ENCODE measurements around the gene SS18L1. TPM values are rescaled to one million over a fixed set of nuclear protein-coding genes. Genes with fewer than 3 reads are reported as not detected.

SS18L1 gene
- total RNA-seq, 5 donors from 2014 or later (not counting 1 experiment from before 2014, with no cell fraction given), result 14.6 to 23.6 (median 19.4) TPM

- ChIA-PET POLR2A (no interaction called here), CTCF (no interaction called here)
- no peak overlapping the region for H3K27ac ChIP-seq (ENCODE audit: low read length)
- Mint-ChIP-seq H3K4me1 (peaks cover 0 to 6% (median 1%) of the 10 kb centered on the region in 3 donors), H3K9me3 (no peaks in the 10 kb centered on the region), H3K4me3 (no peak overlapping the region), H3K36me3 (peaks cover 27% of the 10 kb centered on the region), H3K27me3 (no peaks in the 10 kb centered on the region), H3K27ac (no peak overlapping the region)
- 46% methylated on average over 5 of the region's 8 CpGs for WGBS (ENCODE audit: insufficient coverage)
- ATAC-seq (replicated peaks in 1 of 4), result no peak
- H3K36me3 ChIP-seq (ENCODE audit: control insufficient read depth in 2 of 2, extremely low read depth in 1 of 2, insufficient read depth in 1 of 2, low read length in 1 of 2), result peaks cover 13 to 53% of the 10 kb centered on the region in 2 donors
- H3K4me1 ChIP-seq (ENCODE audit: control insufficient read depth in 1 of 2, extremely low read depth in 1 of 2, insufficient read depth in 2 of 2, low read length in 2 of 2), result no peaks in the 10 kb centered on the region
- H3K4me3 ChIP-seq (ENCODE audit: control insufficient read depth in 1 of 2, extremely low read depth in 1 of 2, low read length in 1 of 2), result no peak overlapping the region
- H3K27me3 ChIP-seq (replicated peaks in 1 of 2; ENCODE audit: control insufficient read depth in 2 of 2, extremely low read depth in 1 of 2, insufficient read depth in 2 of 2, low read length in 1 of 2), result no peaks in the 10 kb centered on the region
- no peaks in the 10 kb centered on the region for H3K9me3 ChIP-seq
- DNase-seq, result no peak
Measured at GRCh38 chr20:62195075-62195405, 51.5 kb downstream of the SS18L1 start.

GRCh38 chr20:62195736-62196135 is 52.2 kb downstream of the SS18L1 start:
- ChIA-PET CTCF (no interaction called here), POLR2A (no interaction called here)
- H3K4me1 Mint-ChIP-seq, result peaks cover 0 to 6% (median 0%) of the 10 kb centered on the region in 3 donors
- no peaks in the 10 kb centered on the region for H3K4me1 ChIP-seq (ENCODE audit: control insufficient read depth in 1 of 2, extremely low read depth in 1 of 2, insufficient read depth in 2 of 2, low read length in 2 of 2)
- no peak for DNase-seq
- H3K36me3 Mint-ChIP-seq, result peaks cover 28% of the 10 kb centered on the region
- H3K9me3 ChIP-seq, result no peaks in the 10 kb centered on the region
- H3K36me3 ChIP-seq (ENCODE audit: control insufficient read depth in 2 of 2, extremely low read depth in 1 of 2, insufficient read depth in 1 of 2, low read length in 1 of 2), result peaks cover 13 to 53% of the 10 kb centered on the region in 2 donors
- no peaks in the 10 kb centered on the region for H3K9me3 Mint-ChIP-seq
- no peak overlapping the region for H3K4me3 ChIP-seq (ENCODE audit: control insufficient read depth in 1 of 2, extremely low read depth in 1 of 2, low read length in 1 of 2)
- H3K27ac Mint-ChIP-seq, result no peak overlapping the region
- no peaks in the 10 kb centered on the region for H3K27me3 ChIP-seq (replicated peaks in 1 of 2; ENCODE audit: control insufficient read depth in 2 of 2, extremely low read depth in 1 of 2, insufficient read depth in 2 of 2, low read length in 1 of 2)
- no peak overlapping the region for H3K27ac ChIP-seq (ENCODE audit: low read length)
- ATAC-seq (replicated peaks in 1 of 4), result no peak
- 93% methylated on average over 10 of the region's 10 CpGs for WGBS (ENCODE audit: insufficient coverage)
- no peaks in the 10 kb centered on the region for H3K27me3 Mint-ChIP-seq
- no peak overlapping the region for H3K4me3 Mint-ChIP-seq

- CTCF ChIA-PET, result no interaction called here
- H3K27me3 ChIP-seq (replicated peaks in 1 of 2; ENCODE audit: control insufficient read depth in 2 of 2, extremely low read depth in 1 of 2, insufficient read depth in 2 of 2, low read length in 1 of 2), result no peaks in the 10 kb centered on the region
- DNase-seq, result no peak
- Mint-ChIP-seq H3K27me3 (no peaks in the 10 kb centered on the region), H3K4me1 (peaks cover 0 to 6% (median 0%) of the 10 kb centered on the region in 3 donors), H3K36me3 (peaks cover 28% of the 10 kb centered on the region), H3K4me3 (no peak overlapping the region), H3K27ac (no peak overlapping the region), H3K9me3 (no peaks in the 10 kb centered on the region)
- POLR2A ChIA-PET, result no interaction called here
- no peak for ATAC-seq (replicated peaks in 1 of 4)
- H3K36me3 ChIP-seq (ENCODE audit: control insufficient read depth in 2 of 2, extremely low read depth in 1 of 2, insufficient read depth in 1 of 2, low read length in 1 of 2), result peaks cover 13 to 53% of the 10 kb centered on the region in 2 donors
- H3K4me3 ChIP-seq (ENCODE audit: control insufficient read depth in 1 of 2, extremely low read depth in 1 of 2, low read length in 1 of 2), result no peak overlapping the region
- H3K9me3 ChIP-seq, result no peaks in the 10 kb centered on the region
- 60% methylated on average over 1 of the region's 10 CpGs for WGBS (ENCODE audit: insufficient coverage)
- H3K4me1 ChIP-seq (ENCODE audit: control insufficient read depth in 1 of 2, extremely low read depth in 1 of 2, insufficient read depth in 2 of 2, low read length in 2 of 2), result no peaks in the 10 kb centered on the region
- H3K27ac ChIP-seq (ENCODE audit: low read length), result no peak overlapping the region
Measured at GRCh38 chr20:62196286-62196685, 52.7 kb downstream of the SS18L1 start.

- no peaks in the 10 kb centered on the region for H3K9me3 Mint-ChIP-seq
- CTCF ChIA-PET, result no interaction called here
- DNase-seq (no peak), ATAC-seq (replicated peaks in 1 of 4) (no peak)
- peaks cover 33% of the 10 kb centered on the region for H3K36me3 Mint-ChIP-seq
- WGBS (ENCODE audit: insufficient coverage), result 94% methylated on average over 6 of the region's 9 CpGs
- H3K4me1 Mint-ChIP-seq, result peaks cover 0 to 6% (median 0%) of the 10 kb centered on the region in 3 donors
- no peaks in the 10 kb centered on the region for H3K27me3 Mint-ChIP-seq
- H3K4me3 ChIP-seq (ENCODE audit: control insufficient read depth in 1 of 2, extremely low read depth in 1 of 2, low read length in 1 of 2), result no peak overlapping the region
- no peak overlapping the region for H3K27ac Mint-ChIP-seq
- H3K27ac ChIP-seq (ENCODE audit: low read length), result no peak overlapping the region
- H3K4me3 Mint-ChIP-seq, result no peak overlapping the region
- H3K9me3 ChIP-seq, result no peaks in the 10 kb centered on the region
- H3K36me3 ChIP-seq (ENCODE audit: control insufficient read depth in 2 of 2, extremely low read depth in 1 of 2, insufficient read depth in 1 of 2, low read length in 1 of 2), result peaks cover 13 to 58% of the 10 kb centered on the region in 2 donors
- POLR2A ChIA-PET, result no interaction called here
- no peaks in the 10 kb centered on the region for H3K4me1 ChIP-seq (ENCODE audit: control insufficient read depth in 1 of 2, extremely low read depth in 1 of 2, insufficient read depth in 2 of 2, low read length in 2 of 2)
- H3K27me3 ChIP-seq (replicated peaks in 1 of 2; ENCODE audit: control insufficient read depth in 2 of 2, extremely low read depth in 1 of 2, insufficient read depth in 2 of 2, low read length in 1 of 2), result no peaks in the 10 kb centered on the region
Measured at GRCh38 chr20:62197311-62197710, 53.7 kb downstream of the SS18L1 start.

GRCh38 chr20:62197801-62198200 is 54.2 kb downstream of the SS18L1 start:
- peaks cover 15 to 57% of the 10 kb centered on the region in 2 donors for H3K36me3 ChIP-seq (ENCODE audit: control insufficient read depth in 2 of 2, extremely low read depth in 1 of 2, insufficient read depth in 1 of 2, low read length in 1 of 2)
- POLR2A ChIA-PET, result no interaction called here
- no peak overlapping the region for H3K4me3 ChIP-seq (ENCODE audit: control insufficient read depth in 1 of 2, extremely low read depth in 1 of 2, low read length in 1 of 2)
- Mint-ChIP-seq H3K36me3 (peaks cover 33% of the 10 kb centered on the region), H3K9me3 (no peaks in the 10 kb centered on the region), H3K27me3 (no peaks in the 10 kb centered on the region), H3K27ac (no peak overlapping the region), H3K4me1 (peaks cover 0 to 6% (median 0%) of the 10 kb centered on the region in 3 donors), H3K4me3 (no peak overlapping the region)
- CTCF ChIA-PET, result no interaction called here
- no peaks in the 10 kb centered on the region for H3K27me3 ChIP-seq (replicated peaks in 1 of 2; ENCODE audit: control insufficient read depth in 2 of 2, extremely low read depth in 1 of 2, insufficient read depth in 2 of 2, low read length in 1 of 2)
- H3K9me3 ChIP-seq, result no peaks in the 10 kb centered on the region
- no peak overlapping the region for H3K27ac ChIP-seq (ENCODE audit: low read length)
- H3K4me1 ChIP-seq (ENCODE audit: control insufficient read depth in 1 of 2, extremely low read depth in 1 of 2, insufficient read depth in 2 of 2, low read length in 2 of 2), result no peaks in the 10 kb centered on the region
- 98% methylated on average over 10 of the region's 18 CpGs for WGBS (ENCODE audit: insufficient coverage)
- DNase-seq (no peak), ATAC-seq (replicated peaks in 1 of 4) (no peak)

GRCh38 chr20:62198496-62198895 is 54.9 kb downstream of the SS18L1 start:
- Histone ChIP-seq H3K4me1 (ENCODE audit: control insufficient read depth in 1 of 2, extremely low read depth in 1 of 2, insufficient read depth in 2 of 2, low read length in 2 of 2) (no peaks in the 10 kb centered on the region), H3K9me3 (no peaks in the 10 kb centered on the region), H3K27ac (ENCODE audit: low read length) (no peak overlapping the region), H3K27me3 (replicated peaks in 1 of 2; ENCODE audit: control insufficient read depth in 2 of 2, extremely low read depth in 1 of 2, insufficient read depth in 2 of 2, low read length in 1 of 2) (no peaks in the 10 kb centered on the region), H3K4me3 (ENCODE audit: control insufficient read depth in 1 of 2, extremely low read depth in 1 of 2, low read length in 1 of 2) (no peak overlapping the region), H3K36me3 (ENCODE audit: control insufficient read depth in 2 of 2, extremely low read depth in 1 of 2, insufficient read depth in 1 of 2, low read length in 1 of 2) (peaks cover 14 to 56% of the 10 kb centered on the region in 2 donors)
- no peaks in the 10 kb centered on the region for H3K27me3 Mint-ChIP-seq
- ChIA-PET POLR2A (no interaction called here), CTCF (no interaction called here)
- H3K27ac Mint-ChIP-seq, result no peak overlapping the region
- ATAC-seq (replicated peaks in 1 of 4) (no peak), DNase-seq (no peak)
- H3K9me3 Mint-ChIP-seq, result no peaks in the 10 kb centered on the region
- H3K4me1 Mint-ChIP-seq, result peaks cover 0 to 6% (median 0%) of the 10 kb centered on the region in 3 donors
- peaks cover 39% of the 10 kb centered on the region for H3K36me3 Mint-ChIP-seq
- over 99% methylated on average over 13 of the region's 17 CpGs for WGBS (ENCODE audit: insufficient coverage)
- no peak overlapping the region for H3K4me3 Mint-ChIP-seq

GRCh38 chr20:62198931-62199330 is 55.4 kb downstream of the SS18L1 start:
- H3K9me3 ChIP-seq, result no peaks in the 10 kb centered on the region

More at GRCh38 chr20:62198931-62199330, 55.4 kb downstream of the SS18L1 start:
- no peaks in the 10 kb centered on the region for H3K4me1 ChIP-seq (ENCODE audit: control insufficient read depth in 1 of 2, extremely low read depth in 1 of 2, insufficient read depth in 2 of 2, low read length in 2 of 2)
- peaks cover 11 to 56% of the 10 kb centered on the region in 2 donors for H3K36me3 ChIP-seq (ENCODE audit: control insufficient read depth in 2 of 2, extremely low read depth in 1 of 2, insufficient read depth in 1 of 2, low read length in 1 of 2)
- no peaks in the 10 kb centered on the region for H3K27me3 Mint-ChIP-seq
- WGBS (ENCODE audit: insufficient coverage), result 96% methylated on average over 16 of the region's 18 CpGs
- no peak overlapping the region for H3K4me3 Mint-ChIP-seq
- no peak overlapping the region for H3K4me3 ChIP-seq (ENCODE audit: control insufficient read depth in 1 of 2, extremely low read depth in 1 of 2, low read length in 1 of 2)
- H3K4me1 Mint-ChIP-seq, result peaks cover 0 to 6% (median 0%) of the 10 kb centered on the region in 3 donors
- no peak for DNase-seq
- no peak overlapping the region for H3K27ac ChIP-seq (ENCODE audit: low read length)
- ATAC-seq (replicated peaks in 1 of 4), result no peak
- H3K27me3 ChIP-seq (replicated peaks in 1 of 2; ENCODE audit: control insufficient read depth in 2 of 2, extremely low read depth in 1 of 2, insufficient read depth in 2 of 2, low read length in 1 of 2), result no peaks in the 10 kb centered on the region
- H3K36me3 Mint-ChIP-seq, result peaks cover 42% of the 10 kb centered on the region
- no peaks in the 10 kb centered on the region for H3K9me3 Mint-ChIP-seq
- ChIA-PET POLR2A (no interaction called here), CTCF (no interaction called here)
- no peak overlapping the region for H3K27ac Mint-ChIP-seq

Data from T-cell (primary cell).